ENCODE results near the gene SHOC2. TPM values are rescaled to one million over a fixed set of nuclear protein-coding genes. Genes with fewer than 3 reads are reported as not detected.

The SHOC2 gene
- total RNA-seq, 1 experiment from 2014 or later: 29.9 TPM

GRCh38 chr10:110881905-110882304 is 37.5 kb upstream of the SHOC2 start:
- CTCF ChIA-PET: no interaction called here
- intact Hi-C loops (cut with micrococcal nuclease; ENCODE audit: unreplicated experiment): no loop called here
- Mint-ChIP-seq H3K27ac (ENCODE audit: unreplicated experiment) (no peak overlapping the region), H3K4me1 (ENCODE audit: low read depth, unreplicated experiment) (peaks cover 9% of the 10 kb centered on the region), H3K9me3 (ENCODE audit: low read depth, unreplicated experiment) (no peaks in the 10 kb centered on the region), H3K27me3 (ENCODE audit: unreplicated experiment) (no peaks in the 10 kb centered on the region), H3K36me3 (ENCODE audit: insufficient read depth, unreplicated experiment) (no peaks in the 10 kb centered on the region), H3K4me3 (ENCODE audit: low read depth, unreplicated experiment) (no peak overlapping the region)
- BruUV-seq (replicated peaks): no TSS peak
- no peak for DNase-seq
- no peak for TF ChIP-seq CTCF (IDR thresholded peaks at IDR 0.05; ENCODE audit: unreplicated experiment)

- BruUV-seq (replicated peaks): no TSS peak
- TF ChIP-seq CTCF (IDR thresholded peaks at IDR 0.05; ENCODE audit: unreplicated experiment): no peak
- peaks cover 9% of the 10 kb centered on the region for H3K4me1 Mint-ChIP-seq (ENCODE audit: low read depth, unreplicated experiment)
- no peak for DNase-seq
- CTCF ChIA-PET: interaction anchor here (0.6 kb wide), 1 partner anchor 38 kb away, joined by 3 read pairs; no protein-coding TSS in a partner anchor
- no peaks in the 10 kb centered on the region for H3K36me3 Mint-ChIP-seq (ENCODE audit: insufficient read depth, unreplicated experiment)
- intact Hi-C loops (cut with micrococcal nuclease; ENCODE audit: unreplicated experiment): no loop called here
- H3K27me3 Mint-ChIP-seq (ENCODE audit: unreplicated experiment): no peaks in the 10 kb centered on the region
- no peak overlapping the region for H3K27ac Mint-ChIP-seq (ENCODE audit: unreplicated experiment)
- no peak overlapping the region for H3K4me3 Mint-ChIP-seq (ENCODE audit: low read depth, unreplicated experiment)
- H3K9me3 Mint-ChIP-seq (ENCODE audit: low read depth, unreplicated experiment): no peaks in the 10 kb centered on the region
Observed at GRCh38 chr10:110883924-110884323, 35.5 kb upstream of the SHOC2 start.

- TF ChIP-seq CTCF (IDR thresholded peaks at IDR 0.05; ENCODE audit: unreplicated experiment): no peak
- H3K27ac Mint-ChIP-seq (ENCODE audit: unreplicated experiment): no peak overlapping the region
Observed at GRCh38 chr10:110885932-110886674, 33.3 kb upstream of the SHOC2 start.

GRCh38 chr10:110887560-110887959 is 31.8 kb upstream of the SHOC2 start:
- intact Hi-C loops (cut with micrococcal nuclease; ENCODE audit: unreplicated experiment): no loop called here
- Mint-ChIP-seq H3K27me3 (ENCODE audit: unreplicated experiment) (no peaks in the 10 kb centered on the region), H3K36me3 (ENCODE audit: insufficient read depth, unreplicated experiment) (no peaks in the 10 kb centered on the region), H3K27ac (ENCODE audit: unreplicated experiment) (no peak overlapping the region), H3K9me3 (ENCODE audit: low read depth, unreplicated experiment) (no peaks in the 10 kb centered on the region), H3K4me3 (ENCODE audit: low read depth, unreplicated experiment) (no peak overlapping the region), H3K4me1 (ENCODE audit: low read depth, unreplicated experiment) (peaks cover 9% of the 10 kb centered on the region)
- no peak for TF ChIP-seq CTCF (IDR thresholded peaks at IDR 0.05; ENCODE audit: unreplicated experiment)
- CTCF ChIA-PET: no interaction called here
- no TSS peak for BruUV-seq (replicated peaks)
- DNase-seq: no peak

More at GRCh38 chr10:110885932-110886674, 33.3 kb upstream of the SHOC2 start:
- no peaks in the 10 kb centered on the region for H3K27me3 Mint-ChIP-seq (ENCODE audit: unreplicated experiment)
- no peaks in the 10 kb centered on the region for H3K9me3 Mint-ChIP-seq (ENCODE audit: low read depth, unreplicated experiment)
- peaks cover 9% of the 10 kb centered on the region for H3K4me1 Mint-ChIP-seq (ENCODE audit: low read depth, unreplicated experiment)
- BruUV-seq (replicated peaks): no TSS peak
- intact Hi-C loops (cut with micrococcal nuclease; ENCODE audit: unreplicated experiment): no loop called here
- CTCF ChIA-PET: interaction anchor here (0.5 to 0.7 kb wide), 2 partner anchors 33 to 84 kb away, joined by 3 to 8 read pairs; partner anchors contain the start of genes BBIP1 and SHOC2
- no peak overlapping the region for H3K4me3 Mint-ChIP-seq (ENCODE audit: low read depth, unreplicated experiment)
- H3K36me3 Mint-ChIP-seq (ENCODE audit: insufficient read depth, unreplicated experiment): no peaks in the 10 kb centered on the region
- no peak for DNase-seq

Measured in Calu3 (cell line).